ENCODE results near the gene MCU. TPM values are rescaled to one million over a fixed set of nuclear protein-coding genes. Genes with fewer than 3 reads are reported as not detected.

MCU gene
- total and polyA plus RNA-seq, 2 of the 8 experiments (the other 6 are each of a cell fraction or from before 2014, with no cell fraction given) = 51.6 to 62.2 TPM

DNA sequence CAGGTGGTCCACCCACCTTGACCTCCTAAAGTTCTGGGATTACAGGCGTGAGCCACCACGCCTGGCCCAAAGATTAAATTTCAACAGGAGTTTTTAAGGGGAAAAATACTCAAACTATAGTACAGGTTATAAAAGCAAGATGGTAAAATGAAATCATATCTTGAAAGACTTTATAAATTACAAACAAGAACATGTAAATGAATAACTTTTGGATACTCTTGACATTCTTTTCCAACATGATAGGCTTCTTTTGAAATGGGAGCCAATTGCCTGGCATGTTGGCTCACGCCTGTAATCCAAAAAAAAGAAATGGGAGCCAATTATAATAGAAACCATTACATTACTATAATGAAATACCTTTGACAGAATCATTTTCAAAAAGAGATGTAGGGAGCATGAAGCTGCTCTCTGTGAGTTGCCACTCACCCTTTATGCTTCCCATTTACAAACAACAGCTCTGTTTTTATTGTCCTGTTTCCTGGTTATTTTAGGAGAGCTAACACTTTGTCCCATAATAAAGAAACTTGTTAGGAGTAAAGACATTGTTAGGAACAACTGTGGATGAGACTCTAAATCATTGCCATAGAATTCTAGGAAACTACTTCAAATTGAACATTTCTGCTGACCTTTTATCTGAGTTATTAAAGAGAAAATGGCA lies 24.6 kb upstream of the MCU start:
- TF ChIP-seq TAF1 (IDR thresholded peaks at IDR 0.05; ENCODE audit: low read depth, low read length) (no peak), CBX8 (IDR thresholded peaks at IDR 0.05; ENCODE audit: borderline replicate concordance, low read depth, low read length) (no peak), NANOG (IDR thresholded peaks at IDR 0.05; ENCODE audit: insufficient read depth, low read depth, low read length, poor library complexity, severe bottlenecking) (no peak), CEBPB (IDR thresholded peaks at IDR 0.05; ENCODE audit: low read depth, low read length) (no peak), CHD1 (IDR thresholded peaks at IDR 0.05; ENCODE audit: low read depth, low read length) (no peak), NRF1 (IDR thresholded peaks at IDR 0.05; ENCODE audit: low read depth, low read length) (no peak), CHD2 (IDR thresholded peaks at IDR 0.05; ENCODE audit: low read length) (no peak), KDM5A (IDR thresholded peaks at IDR 0.05; ENCODE audit: low read length) (no peak), RBBP5 (IDR thresholded peaks at IDR 0.05; ENCODE audit: borderline replicate concordance, low read depth, low read length) (no peak), TAF7 (optimal IDR thresholded peaks at IDR 0.05; ENCODE audit: borderline replicate concordance, low read depth, low read length) (no peak)
- TF ChIP-seq, protein P1, sequence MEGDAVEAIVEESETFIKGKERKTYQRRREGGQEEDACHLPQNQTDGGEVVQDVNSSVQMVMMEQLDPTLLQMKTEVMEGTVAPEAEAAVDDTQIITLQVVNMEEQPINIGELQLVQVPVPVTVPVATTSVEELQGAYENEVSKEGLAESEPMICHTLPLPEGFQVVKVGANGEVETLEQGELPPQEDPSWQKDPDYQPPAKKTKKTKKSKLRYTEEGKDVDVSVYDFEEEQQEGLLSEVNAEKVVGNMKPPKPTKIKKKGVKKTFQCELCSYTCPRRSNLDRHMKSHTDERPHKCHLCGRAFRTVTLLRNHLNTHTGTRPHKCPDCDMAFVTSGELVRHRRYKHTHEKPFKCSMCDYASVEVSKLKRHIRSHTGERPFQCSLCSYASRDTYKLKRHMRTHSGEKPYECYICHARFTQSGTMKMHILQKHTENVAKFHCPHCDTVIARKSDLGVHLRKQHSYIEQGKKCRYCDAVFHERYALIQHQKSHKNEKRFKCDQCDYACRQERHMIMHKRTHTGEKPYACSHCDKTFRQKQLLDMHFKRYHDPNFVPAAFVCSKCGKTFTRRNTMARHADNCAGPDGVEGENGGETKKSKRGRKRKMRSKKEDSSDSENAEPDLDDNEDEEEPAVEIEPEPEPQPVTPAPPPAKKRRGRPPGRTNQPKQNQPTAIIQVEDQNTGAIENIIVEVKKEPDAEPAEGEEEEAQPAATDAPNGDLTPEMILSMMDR (IDR thresholded peaks at IDR 0.05; ENCODE audit: control extremely low read depth in 1 of 3, insufficient read depth in 1 of 3, low read depth in 1 of 3, low read length in 3 of 3) = no peak
- no peak overlapping the region for H2AK5ac ChIP-seq (ENCODE audit: low read depth, low read length)
- no peak overlapping the region for H3K27ac ChIP-seq (ENCODE audit: low read depth, low read length)
- DNase-seq (ENCODE audit: low read depth in 1 of 2, low spot score in 2 of 2) = no peak
- H3K79me2 ChIP-seq (ENCODE audit: control insufficient read depth in 1 of 2, insufficient read depth in 2 of 2, low read length in 2 of 2) = no peaks in the 10 kb centered on the region
- no peaks in the 10 kb centered on the region for H3K79me1 ChIP-seq (ENCODE audit: low read depth, low read length)
- H3K9ac ChIP-seq (replicated peaks in 1 of 4; ENCODE audit: extremely low read depth in 1 of 4, low read depth in 3 of 4, low read length in 3 of 4) = no peak overlapping the region
- H2AFZ ChIP-seq (ENCODE audit: low read length) = no peak overlapping the region
- H3K9me3 ChIP-seq (ENCODE audit: insufficient read depth in 2 of 2, low read depth in 1 of 2, low read length in 1 of 2) = no peaks in the 10 kb centered on the region
- H4K5ac ChIP-seq (ENCODE audit: insufficient read length, low read depth, low read length) = no peak overlapping the region
- H3K56ac ChIP-seq (replicated peaks; ENCODE audit: insufficient read length, low read depth, low read length) = no peak overlapping the region
- H2BK20ac ChIP-seq (ENCODE audit: low read length) = no peak overlapping the region
- H2BK5ac ChIP-seq (ENCODE audit: low read depth, low read length) = no peak overlapping the region
- H3K4me1 ChIP-seq (replicated peaks in 1 of 4; ENCODE audit: control insufficient read depth in 3 of 4, insufficient read depth in 4 of 4, low read length in 3 of 4) = no peaks in the 10 kb centered on the region
- H3K23me2 ChIP-seq (ENCODE audit: low read depth, low read length) = no peaks in the 10 kb centered on the region
- H4K91ac ChIP-seq (replicated peaks; ENCODE audit: insufficient read length, low read length) = no peak overlapping the region
- H2BK12ac ChIP-seq (ENCODE audit: low read depth, low read length) = no peak overlapping the region
- ChIA-PET CTCF (ENCODE audit: partially characterized antibody) (interaction anchor here (1.0 kb wide), 1 partner anchor 21 kb away, joined by 3 read pairs; no protein-coding TSS in a partner anchor), POLR2A (ENCODE audit: partially characterized antibody) (no interaction called here)
- no peaks in the 10 kb centered on the region for H4K20me1 ChIP-seq (replicated peaks in 1 of 2; ENCODE audit: control insufficient read depth in 1 of 2, insufficient read depth in 2 of 2, low read length in 2 of 2)
- H3K23ac ChIP-seq (ENCODE audit: insufficient read length) = no peak overlapping the region
- no peak overlapping the region for H4K8ac ChIP-seq (ENCODE audit: extremely low read depth, insufficient read depth, low read length)
- FAIRE-seq = no peak
- H3K27me3 ChIP-seq (replicated peaks in 1 of 4; ENCODE audit: control insufficient read depth in 3 of 4, extremely low read depth in 1 of 4, insufficient read depth in 3 of 4, low read length in 3 of 4) = no peaks in the 10 kb centered on the region; a peak in 1 of 7 replicates
- H2BK15ac ChIP-seq (ENCODE audit: low read length) = no peak overlapping the region
- no peak overlapping the region for H2BK120ac ChIP-seq (replicated peaks; ENCODE audit: low read depth, low read length)
- H3K18ac ChIP-seq (ENCODE audit: extremely low read depth, low read length) = no peak overlapping the region
- no peak overlapping the region for H3K4me2 ChIP-seq (ENCODE audit: insufficient read depth in 1 of 2, low read depth in 2 of 2, low read length in 2 of 2)
- H3K14ac ChIP-seq (ENCODE audit: insufficient read length) = no peak overlapping the region
- no peak overlapping the region for H3K4ac ChIP-seq (replicated peaks; ENCODE audit: insufficient read length, low read depth, low read length)
- H3K4me3 ChIP-seq (ENCODE audit: extremely low read depth in 1 of 4, insufficient read depth in 2 of 4, low read depth in 3 of 4, low read length in 4 of 4) = no peak overlapping the region
- 90% methylated on average over 3 of the region's 3 CpGs; no CpG with 5 or more reads in 1 of the 2 experiments for WGBS, 2 experiments (ENCODE audit: extremely low coverage in 1 of 2, insufficient coverage in 1 of 2, insufficient read length in 1 of 2, insufficient replicate concordance in 2 of 2, low coverage in 1 of 2, low lambda C conversion rate in 2 of 2, missing lambda C conversion rate in 1 of 2)
- no peaks in the 10 kb centered on the region for H3K36me3 ChIP-seq (ENCODE audit: control insufficient read depth in 2 of 4, insufficient read depth in 4 of 4, low read length in 3 of 4)
